Dendritic cell treated with granulocyte-macrophage colony-stimulating factor and Interleukin-4, amounts not matched to agents 40 ng/mL and 50 ng/mL, for 4 days (primary cell): Measurements from ENCODE around the gene RP2.

Source experiments
- H3K27ac Mint-ChIP-seq: one replicate; pipeline ENCODE4 v1.8.0; 2022; ENCODE audit warnings: mild to moderate bottlenecking, mixed read lengths
- H3K27me3 Mint-ChIP-seq: one replicate; pipeline ENCODE4 v1.8.0; 2022; ENCODE audit warnings: mild to moderate bottlenecking, mixed read lengths
- H3K36me3 Mint-ChIP-seq: one replicate; pipeline ENCODE4 v1.8.0; 2022; ENCODE audit warnings: low read depth, mixed read lengths
- H3K4me1 Mint-ChIP-seq: one replicate; pipeline ENCODE4 v1.8.0; 2022; ENCODE audit warnings: low read depth, mixed read lengths
- H3K4me3 Mint-ChIP-seq: one replicate; pipeline ENCODE4 v1.8.0; 2022; ENCODE audit warnings: mild to moderate bottlenecking, moderate library complexity, mixed read lengths
- H3K9me3 Mint-ChIP-seq: one replicate; pipeline ENCODE4 v1.8.0; 2022; ENCODE audit warnings: mixed read lengths
- intact Hi-C: fragments of 100-400 bp; cut with micrococcal nuclease; formaldehyde crosslinking; loops from one replicate; pipeline ENCODE4 v1.15.0; 2022

Gene RP2

GRCh38 chrX:46865281-46865680 is 28.4 kb downstream of the RP2 start:
- intact Hi-C loops, result no loop called here
- Mint-ChIP-seq H3K27me3 (no peaks in the 10 kb centered on the region), H3K27ac (peak overlapping the region; percentile 71), H3K4me3 (no peak overlapping the region), H3K4me1 (peaks cover 35% of the 10 kb centered on the region), H3K9me3 (no peaks in the 10 kb centered on the region), H3K36me3 (peaks cover 62% of the 10 kb centered on the region)

- H3K36me3 Mint-ChIP-seq, result peaks cover 52% of the 10 kb centered on the region
- intact Hi-C loops, result no loop called here
- H3K4me1 Mint-ChIP-seq, result peaks cover 26% of the 10 kb centered on the region
- no peak overlapping the region for H3K4me3 Mint-ChIP-seq
- no peak overlapping the region for H3K27ac Mint-ChIP-seq
- no peaks in the 10 kb centered on the region for H3K9me3 Mint-ChIP-seq
- H3K27me3 Mint-ChIP-seq, result no peaks in the 10 kb centered on the region
These were observed 29.9 kb downstream of the RP2 start for GRCh38 chrX:46866726-46867125.

- Mint-ChIP-seq H3K27ac (no peak overlapping the region), H3K4me3 (no peak overlapping the region), H3K27me3 (no peaks in the 10 kb centered on the region), H3K36me3 (peaks cover 37% of the 10 kb centered on the region), H3K4me1 (no peaks in the 10 kb centered on the region), H3K9me3 (no peaks in the 10 kb centered on the region)
- intact Hi-C loops, result no loop called here
These were observed 36.9 kb downstream of the RP2 start for GRCh38 chrX:46873746-46874145.

DNA sequence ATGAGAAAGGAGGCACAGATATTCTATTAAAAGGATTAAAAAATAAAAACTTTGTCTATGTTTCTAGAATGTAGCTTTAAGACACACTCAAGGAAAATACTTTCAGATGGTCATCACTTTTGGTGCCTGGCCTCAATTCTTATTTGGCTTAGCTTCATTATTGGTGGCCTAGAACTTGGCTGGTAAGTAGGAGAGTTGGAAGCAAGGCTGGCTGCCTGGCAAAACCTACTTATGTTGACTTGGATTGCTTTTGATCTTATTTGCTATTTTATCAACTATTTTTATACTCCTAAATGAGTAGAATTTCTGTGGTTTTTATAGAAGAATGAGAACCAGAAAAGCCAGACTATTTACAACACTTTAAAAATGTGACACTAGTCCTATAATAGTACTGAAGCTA is 40.1 kb downstream of the RP2 start:
- H3K36me3 Mint-ChIP-seq, result peaks cover 33% of the 10 kb centered on the region
- no peaks in the 10 kb centered on the region for H3K9me3 Mint-ChIP-seq
- no peaks in the 10 kb centered on the region for H3K27me3 Mint-ChIP-seq
- no peaks in the 10 kb centered on the region for H3K4me1 Mint-ChIP-seq
- intact Hi-C loops, result no loop called here
- H3K27ac Mint-ChIP-seq, result no peak overlapping the region
- no peak overlapping the region for H3K4me3 Mint-ChIP-seq

DNA sequence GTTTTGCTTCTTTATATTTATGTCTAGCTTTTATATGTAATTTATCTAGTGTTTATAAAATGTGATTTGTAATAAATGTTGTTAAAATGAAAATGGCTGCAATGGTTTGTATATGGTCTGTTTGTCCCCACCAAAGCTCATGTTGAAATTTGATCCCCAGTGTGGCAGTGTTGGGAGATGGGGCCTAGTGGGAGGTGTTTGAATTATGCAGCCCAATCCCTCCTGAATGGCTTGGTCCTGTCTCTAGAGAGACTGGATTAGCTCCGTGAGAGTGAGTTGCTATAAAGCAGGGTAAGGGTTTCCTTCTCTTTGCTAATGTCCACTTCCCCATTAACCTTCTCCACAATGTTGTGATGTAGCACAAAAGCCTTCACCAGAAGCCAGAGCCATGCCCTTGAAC is 45.4 kb downstream of the RP2 start:
- Mint-ChIP-seq H3K27me3 (no peaks in the 10 kb centered on the region), H3K9me3 (no peaks in the 10 kb centered on the region), H3K27ac (no peak overlapping the region), H3K36me3 (peaks cover 25% of the 10 kb centered on the region), H3K4me3 (no peak overlapping the region), H3K4me1 (no peaks in the 10 kb centered on the region)
- intact Hi-C loops, result no loop called here

DNA sequence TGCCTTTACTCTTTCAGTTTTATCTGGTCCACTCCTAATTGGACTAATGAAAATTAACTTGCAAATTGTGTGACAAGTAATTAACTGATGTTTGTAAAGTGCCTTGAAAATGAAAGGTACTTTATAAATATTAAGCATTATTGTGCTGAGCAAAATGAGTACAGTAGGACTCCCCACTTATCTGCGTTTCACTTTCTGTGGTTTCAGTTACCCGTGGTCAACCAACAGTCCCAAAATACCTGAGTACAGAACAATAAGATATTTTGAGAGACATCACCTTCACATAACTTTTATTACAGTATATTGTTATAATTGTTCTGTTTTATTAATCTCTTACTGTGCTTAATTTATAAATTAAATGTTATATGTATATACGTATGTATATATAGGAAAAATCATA is 48.0 kb downstream of the RP2 start:
- no peak overlapping the region for H3K4me3 Mint-ChIP-seq
- intact Hi-C loops, result no loop called here
- no peak overlapping the region for H3K27ac Mint-ChIP-seq
- H3K4me1 Mint-ChIP-seq, result no peaks in the 10 kb centered on the region
- no peaks in the 10 kb centered on the region for H3K9me3 Mint-ChIP-seq
- H3K36me3 Mint-ChIP-seq, result peaks cover 13% of the 10 kb centered on the region
- H3K27me3 Mint-ChIP-seq, result no peaks in the 10 kb centered on the region

DNA sequence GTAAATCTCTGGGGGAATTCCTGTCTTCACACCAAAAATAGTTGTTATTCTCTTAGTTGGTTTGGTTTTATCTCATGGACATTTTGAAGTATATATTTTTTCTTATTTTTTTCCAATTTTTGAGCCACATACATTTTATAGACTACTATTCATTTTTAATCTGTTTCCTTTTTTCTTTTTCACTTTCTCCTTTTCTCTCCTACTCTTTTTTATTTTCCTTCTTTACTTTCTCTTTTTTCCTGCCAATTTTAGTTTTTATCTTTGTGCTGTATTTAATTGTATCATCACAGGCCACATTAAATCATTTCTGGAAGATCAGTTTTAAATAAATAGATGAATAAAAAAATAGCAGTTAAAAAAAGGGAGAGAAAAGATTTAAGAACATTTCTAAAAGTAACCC is 61.4 kb downstream of the RP2 start:
- no peak overlapping the region for H3K4me3 Mint-ChIP-seq
- H3K36me3 Mint-ChIP-seq, result no peaks in the 10 kb centered on the region
- no peaks in the 10 kb centered on the region for H3K9me3 Mint-ChIP-seq
- H3K4me1 Mint-ChIP-seq, result no peaks in the 10 kb centered on the region
- intact Hi-C loops, result no loop called here
- H3K27ac Mint-ChIP-seq, result no peak overlapping the region
- no peaks in the 10 kb centered on the region for H3K27me3 Mint-ChIP-seq

GRCh38 chrX:46903458-46904242 is 66.8 kb downstream of the RP2 start:
- no peaks in the 10 kb centered on the region for H3K36me3 Mint-ChIP-seq

GRCh38 chrX:46904626-46905025 is 67.8 kb downstream of the RP2 start:
- Mint-ChIP-seq H3K27ac (no peak overlapping the region), H3K4me3 (no peak overlapping the region), H3K4me1 (no peaks in the 10 kb centered on the region)

More at GRCh38 chrX:46903458-46904242, 66.8 kb downstream of the RP2 start:
- no peak overlapping the region for H3K27ac Mint-ChIP-seq
- no peaks in the 10 kb centered on the region for H3K27me3 Mint-ChIP-seq
- no peaks in the 10 kb centered on the region for H3K9me3 Mint-ChIP-seq
- H3K4me3 Mint-ChIP-seq, result peak overlapping the region; percentile 72
- intact Hi-C loops, result loop anchor here (2.0 to 10.0 kb wide), 2 partner anchors 75 to 121 kb away; no protein-coding TSS in a partner anchor
- H3K4me1 Mint-ChIP-seq, result no peaks in the 10 kb centered on the region

DNA sequence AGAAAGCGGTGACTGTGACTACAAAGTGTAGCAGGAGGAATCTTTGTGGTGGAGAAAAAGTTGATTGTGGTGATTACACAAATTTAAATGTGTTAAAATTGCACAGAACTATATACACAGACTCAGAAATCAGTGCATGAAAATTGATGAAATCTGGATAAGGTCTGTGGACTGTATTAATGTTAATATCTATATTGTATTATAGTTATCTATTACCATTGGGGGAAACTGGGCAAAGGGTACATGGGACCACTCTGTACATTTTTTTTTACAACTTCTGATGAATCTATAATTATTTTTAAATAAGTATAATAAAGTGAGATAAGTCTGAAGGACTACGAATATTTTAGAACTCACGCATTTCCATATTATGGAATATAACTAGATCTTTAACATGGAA is 73.6 kb downstream of the RP2 start:
- intact Hi-C loops, result no loop called here

More at GRCh38 chrX:46904626-46905025, 67.8 kb downstream of the RP2 start:
- no peaks in the 10 kb centered on the region for H3K36me3 Mint-ChIP-seq
- H3K27me3 Mint-ChIP-seq, result no peaks in the 10 kb centered on the region
- intact Hi-C loops, result loop anchor here (2.0 to 10.0 kb wide), 2 partner anchors 74 to 120 kb away; no protein-coding TSS in a partner anchor
- no peaks in the 10 kb centered on the region for H3K9me3 Mint-ChIP-seq

GRCh38 chrX:46912098-46912602 is 75.3 kb downstream of the RP2 start, which contains the start of gene JADE3:
TSS of gene JADE3 (plus strand) at chrX:46912421. CDS start at chrX:46984895, 72,474 bp downstream.
- intact Hi-C loops, result no loop called here
- no peaks in the 10 kb centered on the region for H3K36me3 Mint-ChIP-seq
- H3K9me3 Mint-ChIP-seq, result no peaks in the 10 kb centered on the region
- H3K27ac Mint-ChIP-seq, result no peak within 1 kb of the TSS
- peaks cover 19% of the 10 kb centered on the region for H3K27me3 Mint-ChIP-seq
- peak within 1 kb of the TSS; percentile 77 for H3K4me3 Mint-ChIP-seq
- peaks cover 6% of the 10 kb centered on the region for H3K4me1 Mint-ChIP-seq

More for the DNA sequence above, 73.6 kb downstream of the RP2 start:
- no peak overlapping the region for H3K4me3 Mint-ChIP-seq
- H3K9me3 Mint-ChIP-seq, result no peaks in the 10 kb centered on the region
- H3K36me3 Mint-ChIP-seq, result no peaks in the 10 kb centered on the region
- H3K27me3 Mint-ChIP-seq, result peaks cover 19% of the 10 kb centered on the region
- peaks cover 6% of the 10 kb centered on the region for H3K4me1 Mint-ChIP-seq
- H3K27ac Mint-ChIP-seq, result no peak overlapping the region

DNA sequence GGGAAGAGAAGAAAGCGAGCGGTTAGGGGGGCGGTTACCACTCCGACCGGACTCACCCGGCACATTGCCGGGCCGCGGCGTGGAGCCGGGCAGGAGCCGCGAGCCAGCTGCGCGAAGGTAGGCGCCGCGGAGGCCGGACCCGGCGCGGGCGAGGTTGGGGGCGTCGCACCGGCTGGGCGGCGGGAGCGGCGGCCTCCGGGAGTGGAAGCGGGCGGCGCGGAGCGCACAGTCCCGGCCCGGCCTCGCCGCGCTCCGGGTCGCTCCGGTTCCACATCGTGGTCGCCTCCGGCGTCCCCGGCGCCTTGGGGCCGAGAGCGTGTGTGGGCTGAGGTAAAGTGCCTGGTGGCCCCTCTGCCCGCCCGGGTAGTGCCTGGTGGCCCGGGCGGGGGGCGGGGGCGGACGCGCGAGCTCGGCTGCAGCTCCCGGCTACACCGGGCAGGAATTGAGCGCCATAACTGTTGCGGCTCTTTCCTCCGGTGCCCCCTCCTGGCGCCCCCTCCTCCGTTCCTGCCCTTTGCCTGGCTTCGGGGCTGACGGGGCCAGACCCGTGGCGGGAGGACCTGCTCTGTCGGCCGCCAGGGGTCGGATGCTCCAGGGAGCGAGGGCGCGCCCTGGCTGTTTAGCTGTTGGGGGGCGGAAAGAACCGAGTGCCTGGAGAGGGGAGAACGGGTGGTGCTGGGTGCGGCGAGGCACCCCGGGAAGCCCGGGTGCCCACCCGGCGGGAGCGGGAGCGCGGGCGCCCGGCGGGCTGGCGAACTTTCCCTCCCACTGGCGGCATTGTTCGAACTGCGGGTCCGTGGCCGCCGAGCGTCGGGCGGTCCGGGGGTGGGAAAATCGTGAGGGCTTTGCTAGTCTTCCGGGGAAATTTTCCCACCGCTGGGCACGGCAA is 76.0 kb downstream of the RP2 start:
- Mint-ChIP-seq H3K27me3 (peaks cover 19% of the 10 kb centered on the region), H3K9me3 (no peaks in the 10 kb centered on the region), H3K4me1 (peaks cover 6% of the 10 kb centered on the region), H3K27ac (no peak overlapping the region), H3K4me3 (peak overlapping the region; percentile 77), H3K36me3 (no peaks in the 10 kb centered on the region)
- intact Hi-C loops, result no loop called here

GRCh38 chrX:46913667-46914066 is 76.8 kb downstream of the RP2 start:
- peaks cover 6% of the 10 kb centered on the region for H3K4me1 Mint-ChIP-seq

GRCh38 chrX:46916273-46916672 is 79.4 kb downstream of the RP2 start:
- peaks cover 14% of the 10 kb centered on the region for H3K27me3 Mint-ChIP-seq
- no peaks in the 10 kb centered on the region for H3K36me3 Mint-ChIP-seq
- H3K9me3 Mint-ChIP-seq, result no peaks in the 10 kb centered on the region
- no peak overlapping the region for H3K4me3 Mint-ChIP-seq
- peaks cover 6% of the 10 kb centered on the region for H3K4me1 Mint-ChIP-seq
- no peak overlapping the region for H3K27ac Mint-ChIP-seq
- intact Hi-C loops, result no loop called here

More at GRCh38 chrX:46913667-46914066, 76.8 kb downstream of the RP2 start:
- Mint-ChIP-seq H3K4me3 (peak overlapping the region; percentile 77), H3K9me3 (no peaks in the 10 kb centered on the region), H3K27ac (no peak overlapping the region), H3K27me3 (peaks cover 19% of the 10 kb centered on the region), H3K36me3 (no peaks in the 10 kb centered on the region)
- intact Hi-C loops, result no loop called here
